HG03457 (cell line): Measurements from ENCODE around the gene IFFO2.
"Not testable (repeated sequence)": the region's sequence is repeated elsewhere in the genome, so short reads cannot be mapped to it uniquely, and the experiment has no call there.

Experiments
- ATAC-seq: cut with Tn5 transposase; IDR thresholded peaks from one replicate; pipeline ENCODE4 v1.9.1; 2021; ENCODE audit warnings: moderate number of reproducible peaks; ENCODE audit not compliant: unreplicated experiment

IFFO2 gene

DNA sequence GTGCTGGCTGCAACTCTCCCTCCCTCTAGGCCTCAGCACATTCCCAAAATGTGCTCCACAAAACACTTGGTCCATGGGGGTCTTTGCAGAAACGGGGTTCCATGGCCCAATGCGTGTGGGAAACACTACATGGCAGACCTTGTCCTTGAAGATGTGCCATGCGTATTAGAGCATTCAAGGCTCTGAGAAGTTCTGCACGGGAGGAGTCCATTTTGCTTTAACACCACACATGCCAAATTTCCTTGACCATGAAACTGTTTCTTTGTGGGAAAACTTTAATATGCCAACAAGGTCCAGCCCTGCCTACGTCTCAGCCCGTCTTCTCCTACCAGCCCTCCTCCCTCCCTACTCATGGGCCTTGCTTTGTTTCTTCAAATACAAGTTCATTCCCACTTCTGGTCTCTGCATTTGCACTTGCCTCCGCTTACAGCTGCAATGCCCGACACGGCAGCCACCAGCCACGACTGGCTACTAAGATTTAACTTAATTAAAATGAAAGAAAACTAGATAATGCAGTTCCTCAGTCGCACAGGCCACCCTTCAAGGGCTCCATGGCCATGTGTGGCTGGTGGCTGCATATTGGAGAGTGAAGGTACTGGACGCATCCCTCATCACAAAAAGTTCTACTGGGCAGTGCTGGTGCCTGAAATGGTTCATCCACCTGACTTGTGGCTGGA, 77.8 kb downstream of the IFFO2 start:
- no peak for ATAC-seq

DNA sequence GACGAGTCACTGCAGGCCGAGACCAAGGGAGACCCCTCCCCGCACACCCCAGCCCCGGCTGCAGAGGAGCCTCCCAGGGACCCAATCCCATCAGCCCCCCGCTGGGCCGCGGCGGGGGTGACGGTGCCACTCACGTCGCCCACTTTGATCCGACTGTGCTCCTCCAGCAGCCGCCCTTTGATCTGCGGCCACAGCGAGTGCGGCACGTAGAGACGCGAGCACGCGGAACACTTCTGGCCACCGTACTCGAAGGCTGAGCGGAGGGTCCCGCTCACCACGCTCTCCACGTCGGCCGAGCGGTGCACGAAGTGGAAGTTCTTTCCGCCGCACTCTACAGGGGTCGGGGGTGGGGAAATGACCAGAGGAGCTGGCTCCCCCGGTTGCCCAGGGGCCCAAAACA, 79.2 kb downstream of the IFFO2 start:
- no peak for ATAC-seq

DNA sequence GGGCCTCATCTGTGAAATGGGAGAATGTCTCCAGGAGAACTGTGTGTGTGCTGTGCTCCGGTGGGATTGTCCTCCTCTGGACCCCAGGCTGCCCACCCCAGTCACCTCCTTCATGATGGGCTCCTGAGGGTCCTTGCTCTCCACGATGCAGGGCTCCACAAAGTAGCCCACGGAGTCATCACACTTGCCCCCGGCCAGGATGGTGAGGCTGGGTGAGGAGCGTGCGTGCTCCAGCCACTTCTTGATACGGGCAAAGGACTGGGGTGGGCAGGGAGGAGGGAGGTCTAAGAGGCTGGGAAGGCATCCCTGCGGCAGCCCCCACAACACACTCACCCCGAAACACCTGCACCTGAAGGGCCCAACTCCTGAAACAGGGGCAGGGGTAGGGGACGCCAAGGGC, 80.3 kb downstream of the IFFO2 start:
- no peak for ATAC-seq

DNA sequence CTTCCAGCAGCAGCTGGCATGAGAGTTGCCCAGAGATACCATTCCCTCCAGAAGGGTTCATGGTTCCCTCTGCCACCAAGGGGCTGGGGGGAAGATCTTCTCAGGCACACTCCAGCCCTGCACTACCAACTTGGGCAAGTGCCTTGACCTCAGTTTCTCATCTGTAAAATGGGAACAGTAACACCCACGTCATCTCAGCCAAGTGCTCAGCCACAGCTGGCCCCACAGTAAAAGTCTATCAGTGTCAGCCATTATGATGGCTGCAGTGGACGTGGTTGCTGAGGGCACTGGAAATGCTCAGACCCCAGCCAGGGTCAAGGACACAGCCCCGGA, 80.7 kb downstream of the IFFO2 start:
- ATAC-seq = no peak

DNA sequence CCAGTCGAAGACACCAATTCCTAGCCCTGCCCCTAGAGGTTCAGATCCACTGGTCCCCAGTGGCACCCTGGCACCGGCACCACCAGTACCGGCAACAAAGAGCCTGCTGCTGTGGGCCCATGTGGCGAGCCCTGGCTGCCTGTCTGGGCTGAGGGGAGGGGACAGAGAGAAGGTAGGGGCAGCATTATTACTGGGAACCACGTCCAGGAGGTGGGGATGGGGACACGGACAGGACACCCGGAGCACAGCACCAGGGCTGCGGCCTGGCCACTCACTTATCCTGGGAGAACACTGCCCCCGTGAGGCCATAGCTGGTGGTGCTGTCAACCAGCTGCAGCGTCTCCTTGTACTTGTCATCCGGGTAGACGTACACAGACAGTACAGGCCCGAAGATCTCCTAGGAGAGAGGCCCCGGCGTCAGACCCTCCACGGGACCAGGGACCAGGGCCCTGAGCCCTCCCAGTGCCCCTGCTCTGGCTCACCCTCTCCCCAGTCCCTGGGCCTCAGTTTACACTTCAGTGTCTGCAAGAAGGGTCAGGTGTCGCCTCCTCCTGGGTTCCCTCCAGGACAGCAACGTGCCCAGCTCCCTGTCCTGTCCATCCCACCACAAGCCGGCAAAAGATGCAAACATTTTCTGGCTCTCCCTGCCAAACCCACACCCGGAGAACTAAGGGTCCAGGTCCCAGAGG, 81.2 kb downstream of the IFFO2 start:
- no peak for ATAC-seq

DNA sequence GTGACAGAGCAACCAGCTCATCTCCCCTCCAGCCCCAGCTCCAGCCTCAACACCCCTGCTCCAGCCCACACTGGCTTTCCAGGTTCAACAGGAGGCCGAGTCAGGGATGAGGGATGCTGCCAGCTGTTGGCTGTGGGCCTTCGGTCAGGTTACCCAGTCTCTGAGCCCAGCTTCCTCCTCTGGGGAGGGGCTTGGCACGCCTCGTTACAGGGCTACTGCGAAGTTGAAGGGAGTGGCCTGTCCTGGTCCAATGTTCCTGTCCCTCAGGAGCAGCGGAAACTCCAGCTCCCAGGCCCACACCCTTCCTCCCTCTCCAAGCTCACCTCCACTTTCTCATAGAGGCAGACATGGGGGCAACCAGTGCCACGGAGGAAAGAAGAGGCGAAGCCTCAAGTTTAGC, 81.9 kb downstream of the IFFO2 start:
- no peak for ATAC-seq

DNA sequence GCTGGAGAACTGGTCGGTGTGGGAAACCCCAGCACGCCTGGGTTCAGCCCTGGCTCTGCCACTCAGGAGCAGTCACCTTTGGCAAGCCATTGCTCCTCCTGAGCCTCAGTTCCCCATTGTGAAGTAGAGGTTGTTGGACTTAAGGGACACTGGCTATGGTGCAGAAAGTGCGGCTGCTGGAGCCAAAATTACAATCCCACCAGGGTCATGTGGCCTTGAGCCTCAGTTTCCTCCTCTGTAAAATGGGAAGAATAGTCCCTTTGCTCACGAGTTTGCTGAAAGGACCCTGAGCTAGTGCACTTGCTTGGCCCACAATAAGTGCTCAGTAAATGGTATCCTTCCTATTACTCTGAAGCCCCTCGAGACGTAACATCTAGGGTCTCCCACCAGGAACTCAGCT, 82.4 kb downstream of the IFFO2 start:
- ATAC-seq = no peak

DNA sequence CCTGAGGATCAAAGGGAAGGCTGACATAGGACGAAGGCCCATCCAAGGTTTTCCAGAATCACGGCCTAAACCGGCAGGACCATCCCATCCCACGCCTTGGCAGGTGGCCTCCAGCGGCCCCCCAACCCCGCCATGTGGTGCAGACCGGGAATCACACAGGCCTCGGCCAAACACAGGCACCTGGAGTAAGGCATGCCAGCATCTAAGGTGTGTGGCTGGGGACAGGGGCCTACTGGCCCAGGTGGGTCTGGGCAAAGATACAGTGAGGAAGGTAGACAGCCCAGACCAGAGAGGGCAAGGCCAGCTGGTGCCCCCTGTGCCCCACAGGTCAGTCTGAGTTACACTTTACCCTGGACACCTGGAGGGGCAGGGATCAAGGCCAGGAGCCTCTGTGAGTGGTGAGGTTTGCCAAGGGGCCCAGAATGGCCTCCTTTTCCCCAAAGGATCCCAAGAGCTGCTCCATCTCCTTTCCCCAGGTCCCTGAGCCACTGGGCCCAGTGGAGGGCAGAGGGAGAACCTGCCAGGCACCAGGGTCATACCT, 84.3 kb downstream of the IFFO2 start:
- no peak for ATAC-seq

DNA sequence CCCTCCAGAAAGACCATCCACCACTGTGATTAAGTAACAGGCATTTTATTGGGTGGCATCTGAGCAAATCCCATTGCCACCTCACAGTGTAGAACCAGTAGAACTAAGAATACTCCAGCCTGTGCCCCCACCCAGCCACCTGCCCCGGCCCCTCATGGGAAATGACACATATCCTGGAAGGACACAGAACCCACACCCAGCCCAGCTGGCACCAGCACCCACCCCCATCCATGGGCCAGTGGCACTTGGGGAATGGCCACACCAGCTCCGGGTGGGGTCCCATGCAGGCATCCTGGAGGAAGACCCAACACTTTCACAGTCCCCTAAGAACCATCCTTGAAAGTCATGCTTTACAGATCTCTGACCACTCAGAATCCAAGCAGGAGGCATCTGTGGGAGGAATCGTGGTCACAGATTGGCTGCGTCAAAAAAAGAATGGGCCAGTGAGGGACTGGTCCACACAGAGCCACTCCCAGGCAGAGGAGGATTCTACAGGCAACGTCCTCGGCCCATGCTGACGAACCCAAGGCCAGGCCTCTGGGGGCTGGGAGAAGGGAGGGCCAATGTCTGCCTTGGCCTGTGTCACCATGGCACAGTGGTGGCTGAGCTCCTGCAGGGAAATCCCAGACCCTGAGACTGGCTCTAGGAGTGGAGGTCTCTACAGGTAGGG, 84.9 kb downstream of the IFFO2 start:
- ATAC-seq = no peak

DNA sequence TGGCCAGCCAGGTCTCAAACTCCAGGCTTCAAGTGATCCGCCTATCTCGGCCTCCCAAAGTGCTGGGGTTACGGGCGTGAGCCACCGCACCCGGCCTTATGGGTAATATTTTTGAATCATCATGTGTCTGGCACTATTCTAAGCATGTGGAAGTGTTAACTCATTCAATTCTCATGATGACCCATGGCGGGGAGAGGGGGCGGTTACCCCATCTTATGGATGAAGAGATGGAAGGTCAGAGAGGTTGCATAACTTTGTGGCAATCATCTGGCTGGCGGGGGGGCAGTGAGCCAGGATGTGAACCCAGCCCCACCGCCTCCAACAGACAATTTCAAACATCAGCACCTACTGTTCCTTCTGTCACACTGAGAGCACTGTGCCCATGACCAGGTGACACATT, 85.5 kb downstream of the IFFO2 start:
- ATAC-seq = no peak

DNA sequence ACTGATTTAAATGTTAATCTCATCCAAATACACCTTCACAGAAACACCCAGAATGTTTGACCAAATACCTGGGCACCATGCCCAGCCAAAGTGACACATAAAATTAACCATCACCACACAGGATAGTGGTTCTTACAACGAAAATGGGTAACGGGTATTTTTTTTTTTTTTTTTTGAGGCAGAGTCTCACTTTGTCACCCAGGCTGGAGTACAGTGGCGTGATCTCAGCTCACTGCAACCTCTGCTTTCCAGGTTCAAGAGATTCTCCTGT, 85.9 kb downstream of the IFFO2 start:
- ATAC-seq = not testable (repeated sequence)

DNA sequence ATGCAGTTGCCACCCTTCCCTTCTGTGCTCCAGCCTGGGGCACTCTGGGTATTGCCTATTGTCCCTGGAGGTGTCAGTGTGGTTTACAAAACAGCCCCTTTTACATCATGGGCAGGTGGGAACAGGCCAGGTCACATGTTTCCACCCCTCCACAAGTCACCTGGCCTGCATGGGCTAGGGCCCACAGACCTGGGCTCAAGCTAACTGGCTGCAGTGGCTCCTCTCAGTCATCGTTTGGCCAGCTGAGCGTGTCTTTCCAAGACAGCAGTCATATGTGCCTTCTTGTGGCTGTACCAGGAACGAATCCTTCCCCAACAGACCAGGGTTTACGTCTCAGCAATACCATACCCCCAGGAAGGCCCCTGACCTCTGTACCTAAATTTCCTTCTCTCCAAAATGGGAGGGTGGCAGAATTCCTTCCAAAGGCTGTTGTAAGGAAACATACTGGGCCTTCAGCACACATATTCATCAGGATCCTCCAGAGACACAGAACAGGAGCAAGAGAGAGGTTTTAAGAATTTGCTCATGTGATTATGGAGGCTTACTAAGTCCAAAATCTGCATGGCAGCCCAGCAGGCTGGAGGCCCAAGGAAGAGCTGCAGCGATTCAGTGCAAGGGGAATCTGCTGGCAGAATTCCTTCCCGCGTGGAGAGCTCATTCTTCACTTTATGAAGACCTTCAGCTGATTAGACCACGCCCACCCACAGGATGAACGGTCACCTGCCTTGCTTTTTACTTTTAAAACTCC, 86.5 kb downstream of the IFFO2 start:
- ATAC-seq = no peak

DNA sequence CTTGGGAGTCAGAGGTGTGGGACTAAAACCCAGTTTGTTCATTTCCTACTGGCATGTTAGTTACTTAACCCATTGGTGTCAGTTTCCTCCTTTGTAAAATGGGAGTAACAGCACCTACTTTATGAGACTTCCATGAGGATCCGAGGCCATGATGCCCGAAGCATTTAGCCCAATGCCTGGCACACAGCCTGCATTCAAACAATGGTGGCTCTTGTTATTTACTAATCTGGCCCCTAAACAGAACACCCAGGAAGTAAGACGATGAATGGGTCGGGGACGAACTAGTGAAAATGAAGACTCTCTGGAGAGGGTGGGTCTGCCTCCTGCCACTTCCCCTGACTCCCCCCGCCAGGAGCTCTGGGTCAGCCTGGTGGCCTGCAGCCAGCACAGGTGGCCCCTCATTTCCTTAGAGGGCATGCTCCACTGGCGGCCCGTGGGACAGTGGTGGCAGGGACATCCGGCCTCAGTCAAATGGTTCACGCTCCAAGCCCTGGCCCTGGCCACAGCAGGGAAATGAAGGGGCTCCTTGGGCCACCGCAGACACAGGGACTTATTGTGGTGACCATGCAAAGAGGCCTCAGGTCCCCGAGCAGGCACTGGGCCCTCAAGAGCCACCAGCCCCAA, 87.6 kb downstream of the IFFO2 start:
- ATAC-seq = no peak

DNA sequence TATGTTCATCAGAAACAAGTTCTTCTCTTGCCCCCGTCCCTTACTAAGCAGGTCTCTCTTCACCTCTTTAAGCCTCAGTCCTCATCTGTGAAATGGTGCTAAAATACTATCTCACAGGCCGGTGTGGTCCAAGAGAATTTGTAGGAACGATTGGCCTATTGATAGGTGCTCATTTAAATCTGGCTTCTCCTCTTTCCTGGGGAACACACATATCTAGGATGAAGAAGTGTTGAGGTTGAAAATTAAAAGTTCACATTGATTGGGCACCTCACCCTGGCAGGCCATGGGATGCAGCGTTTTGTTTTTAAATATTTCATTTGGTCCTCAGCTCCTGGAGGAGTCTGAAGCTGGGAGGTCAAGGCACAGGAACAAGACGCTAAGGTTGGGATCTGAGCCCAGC, 88.1 kb downstream of the IFFO2 start:
- ATAC-seq = no peak

DNA sequence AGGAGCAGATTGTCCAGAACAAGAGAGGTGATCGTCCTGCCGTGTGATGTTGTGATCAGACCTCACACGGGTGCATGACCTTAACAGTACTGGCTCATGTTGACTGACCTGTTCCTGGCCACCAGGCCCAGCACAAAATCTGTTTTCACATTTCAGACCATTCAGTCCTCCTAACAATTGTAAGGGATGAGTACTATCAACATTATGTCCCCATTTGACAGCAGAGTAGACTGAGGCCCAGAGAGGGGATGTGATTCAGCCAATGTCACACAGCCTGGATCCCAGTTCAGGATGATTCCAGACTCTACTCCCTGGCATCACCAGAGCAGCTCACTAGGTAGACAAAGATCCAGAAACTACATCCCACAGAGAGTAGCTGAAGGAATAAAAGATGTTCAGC, 89.6 kb downstream of the IFFO2 start:
- no peak for ATAC-seq

DNA sequence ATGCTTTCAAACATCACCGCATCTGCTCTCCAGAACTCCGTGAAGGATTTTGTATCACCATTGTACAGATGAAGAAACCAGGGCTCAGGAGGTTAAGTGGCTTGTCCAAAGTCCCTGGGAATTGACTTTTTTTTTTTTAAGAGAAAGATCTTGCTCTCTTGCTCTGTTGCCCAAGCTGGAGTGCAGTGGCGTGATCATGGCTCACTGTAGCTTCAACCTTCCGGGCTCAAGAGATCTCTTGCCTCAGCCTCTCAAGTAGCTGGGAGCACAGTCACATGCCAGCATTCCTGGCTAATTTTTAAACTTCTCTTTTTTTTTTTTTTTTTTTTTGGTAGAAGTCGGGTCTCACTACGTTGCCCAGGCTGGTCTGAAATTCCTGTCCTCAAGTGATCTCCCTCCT, 90.2 kb downstream of the IFFO2 start:
- ATAC-seq = no peak

DNA sequence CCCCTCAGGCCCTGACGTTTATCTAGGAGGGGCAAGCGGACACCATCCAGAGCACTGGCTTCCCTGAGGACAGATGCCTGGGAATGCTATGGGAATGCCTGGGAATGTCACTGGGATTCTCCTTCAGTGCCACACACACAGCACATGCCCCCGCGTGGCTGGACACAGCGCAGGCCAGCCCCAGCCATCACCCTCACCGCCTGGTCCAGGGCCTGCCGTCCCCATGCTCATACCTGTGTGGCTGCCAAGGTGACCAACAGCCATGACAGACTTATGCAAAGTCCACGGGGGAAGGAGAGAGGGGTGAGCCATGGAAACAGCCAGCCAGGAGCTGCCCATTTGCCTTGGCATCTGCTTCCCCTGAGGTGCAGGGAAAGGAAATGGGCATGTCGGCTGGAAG, 91.3 kb downstream of the IFFO2 start:
- ATAC-seq = no peak

DNA sequence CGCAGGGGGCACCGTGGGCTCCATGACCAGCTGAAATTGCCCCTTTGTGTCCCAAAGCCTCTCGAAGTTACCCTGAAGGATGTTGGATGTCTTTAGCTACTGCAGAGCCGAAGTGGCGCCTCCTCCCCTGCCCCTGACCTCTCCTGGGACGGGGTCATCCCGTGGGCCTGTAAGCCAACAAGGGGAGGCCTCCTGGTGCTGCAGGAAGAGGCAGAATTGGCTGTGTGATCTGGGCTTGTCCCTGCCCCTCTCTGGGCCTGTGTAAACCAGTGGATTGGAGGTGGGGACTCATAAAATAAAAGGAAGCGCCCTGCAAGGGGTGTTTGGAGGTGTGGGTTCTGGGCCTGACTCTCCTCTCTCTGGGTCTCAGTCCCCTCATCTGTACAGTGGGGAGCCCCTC, 94.9 kb downstream of the IFFO2 start:
- no peak for ATAC-seq

DNA sequence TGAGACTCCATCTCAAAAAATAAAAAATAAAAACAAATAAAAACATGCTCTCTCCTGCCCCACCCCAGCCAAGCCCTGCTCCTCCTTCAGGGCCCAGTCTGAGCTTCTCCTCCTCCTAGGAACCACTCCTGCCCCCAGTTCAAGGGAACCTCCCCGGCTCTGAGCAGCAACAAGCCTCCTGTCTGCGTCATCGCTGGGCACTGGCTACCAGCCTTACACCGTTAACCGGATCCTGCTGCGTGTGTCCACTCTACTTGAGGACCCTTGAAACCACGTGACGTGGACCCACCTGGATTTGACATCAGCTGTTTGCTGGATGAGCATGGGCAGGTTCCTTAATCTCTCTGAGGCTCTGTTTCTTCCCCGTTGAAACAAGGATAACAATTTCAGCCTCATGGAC, 95.4 kb downstream of the IFFO2 start:
- ATAC-seq = no peak

DNA sequence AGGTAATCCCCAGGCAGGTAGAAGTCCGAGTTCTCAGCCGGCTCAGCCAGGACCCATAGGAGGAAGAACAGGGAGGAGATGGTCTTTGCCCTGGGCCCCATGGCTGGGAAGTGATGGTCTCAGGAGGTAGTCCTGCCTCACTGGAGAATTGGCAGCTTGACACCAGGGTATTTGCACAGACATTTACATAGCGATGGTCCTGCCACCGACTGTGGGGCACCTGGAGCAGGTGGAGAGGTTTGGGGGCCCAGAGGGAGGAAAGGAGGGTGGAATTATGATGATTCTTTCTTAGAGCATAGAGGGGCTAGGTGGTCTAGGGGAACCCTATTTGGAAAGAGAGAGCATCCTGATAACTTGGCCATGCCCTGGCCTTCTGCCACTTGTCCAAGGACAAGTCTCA, 96.9 kb downstream of the IFFO2 start, which contains the start of gene TAS1R2:
Gene TAS1R2, minus strand, starts transcription at position 101 of the 400 bp plus-strand sequence. Its CDS starts 0 bp downstream, at position 101.
- ATAC-seq = no peak

DNA sequence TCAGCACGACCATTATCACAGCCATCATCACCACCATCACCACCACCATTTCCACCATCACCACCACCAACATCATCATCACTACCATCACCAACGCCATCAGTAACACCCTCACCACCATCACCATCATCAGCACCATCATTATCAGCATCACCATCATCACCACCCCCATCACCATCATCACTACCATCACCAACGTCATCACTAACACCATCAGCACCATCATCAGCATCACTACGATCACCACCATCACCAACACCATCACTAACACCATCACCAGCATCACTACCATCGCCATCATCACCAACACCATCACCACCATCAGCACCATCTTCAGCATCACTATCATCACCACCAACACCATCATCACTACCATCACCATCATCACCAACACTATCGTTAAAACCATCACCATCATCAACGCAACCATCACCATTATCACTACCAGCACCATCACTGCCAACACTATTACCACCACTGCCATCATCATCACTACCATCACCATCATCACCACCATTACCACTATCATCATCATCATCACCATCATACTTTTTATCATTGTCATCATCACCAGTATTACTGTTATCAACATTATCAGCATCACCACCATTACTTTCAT, 98.3 kb downstream of the IFFO2 start:
- ATAC-seq = no peak
